HG03565 (cell line): ENCODE results near the gene ANK3.

Experiments used
- ATAC-seq: cut with Tn5 transposase; IDR thresholded peaks from one replicate; pipeline ENCODE4 v1.9.1; 2021; ENCODE audit warnings: mild to moderate bottlenecking, moderate library complexity; ENCODE audit not compliant: unreplicated experiment

Gene ANK3

DNA sequence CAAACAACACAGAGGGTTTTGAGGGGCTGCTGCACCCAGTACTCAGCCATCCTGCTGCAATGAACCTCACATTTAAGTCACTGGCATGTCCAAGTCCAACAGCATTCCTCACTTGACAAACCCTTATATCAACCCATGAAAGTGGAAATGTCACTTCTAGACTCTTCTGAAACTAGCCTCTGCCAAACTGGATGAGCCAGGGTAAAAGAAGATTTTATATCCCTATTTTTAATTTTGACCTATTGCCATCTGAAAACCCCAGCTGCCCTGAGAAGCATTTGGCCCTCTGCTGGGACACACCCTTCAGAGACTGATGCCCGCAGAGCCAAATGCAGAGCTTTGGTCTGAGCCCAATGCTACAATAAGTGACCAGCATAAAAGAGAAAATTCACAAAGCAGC lies 201.1 kb downstream of the ANK3 start:
- ATAC-seq: no peak

DNA sequence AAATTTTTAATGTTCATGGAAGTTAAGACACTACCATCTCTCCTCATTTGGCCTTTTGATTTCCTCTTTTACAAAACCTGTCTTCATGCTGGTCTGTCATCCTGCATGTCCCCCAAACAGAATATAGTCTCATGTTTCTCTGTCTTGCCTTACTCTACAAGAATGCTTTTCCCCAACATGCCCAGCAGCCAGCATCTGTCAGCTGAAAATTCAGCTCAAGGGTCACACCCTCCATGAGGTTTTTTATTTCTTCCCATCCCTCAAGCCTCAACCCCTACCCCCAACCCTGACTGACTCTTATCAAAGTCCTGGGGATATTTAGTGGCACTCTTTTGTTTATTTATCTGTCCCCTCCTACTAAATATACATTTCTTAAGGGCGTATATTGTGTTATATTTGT lies 202.0 kb downstream of the ANK3 start:
- no peak for ATAC-seq

DNA sequence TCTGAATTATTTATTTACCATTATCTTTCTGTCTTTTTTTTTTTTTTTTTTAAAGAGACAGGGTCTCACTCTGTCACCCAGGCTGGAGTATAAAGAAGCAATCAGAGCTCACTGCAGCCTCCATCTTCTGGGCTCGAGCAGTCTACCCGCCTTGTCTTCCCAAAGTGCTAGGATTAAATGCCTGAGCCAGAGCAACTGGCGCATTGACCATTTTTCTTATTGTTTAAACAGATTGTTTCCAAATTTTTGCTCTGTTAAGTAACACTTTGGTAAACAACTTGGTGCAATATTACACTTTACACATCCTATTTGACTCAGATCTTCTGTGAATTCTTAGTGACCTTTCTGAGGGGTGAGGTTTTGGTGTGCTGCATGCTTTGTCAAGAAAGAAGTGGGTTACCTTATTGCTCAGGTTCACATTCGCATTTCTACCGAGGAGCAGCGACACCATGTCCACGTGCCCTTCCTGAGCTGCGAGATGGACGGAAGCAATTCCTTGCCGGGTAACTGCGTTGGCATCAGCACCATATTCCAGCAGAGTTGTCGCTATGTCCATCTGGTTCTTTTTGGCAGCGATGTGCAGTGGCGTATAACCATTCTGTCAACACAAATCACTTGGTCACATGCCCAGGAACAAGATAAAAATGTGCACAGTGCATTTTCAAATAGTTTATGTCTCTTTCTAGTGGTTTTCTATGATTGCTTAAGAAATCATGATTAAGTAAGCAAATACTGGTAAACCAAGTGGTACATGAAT lies 203.2 kb downstream of the ANK3 start:
- no peak for ATAC-seq

DNA sequence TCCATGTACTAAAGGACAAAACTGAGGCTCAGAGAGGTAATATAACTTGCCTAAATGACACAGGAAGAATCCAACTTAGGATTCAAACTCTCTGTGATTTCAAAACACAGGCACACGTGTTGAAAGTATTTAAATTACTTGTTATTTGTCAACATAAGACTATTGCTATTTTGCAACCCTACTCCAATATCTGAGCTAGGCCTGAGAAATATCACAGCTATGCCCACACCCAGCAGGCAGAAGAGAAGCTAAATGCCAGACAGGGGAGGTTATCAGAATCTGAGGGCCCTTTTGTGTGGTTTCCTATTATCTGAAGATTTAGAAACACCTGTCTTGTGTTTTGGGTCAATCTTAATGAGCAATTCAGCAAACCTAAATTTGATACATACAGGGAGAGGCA lies 204.3 kb downstream of the ANK3 start:
- no peak for ATAC-seq

DNA sequence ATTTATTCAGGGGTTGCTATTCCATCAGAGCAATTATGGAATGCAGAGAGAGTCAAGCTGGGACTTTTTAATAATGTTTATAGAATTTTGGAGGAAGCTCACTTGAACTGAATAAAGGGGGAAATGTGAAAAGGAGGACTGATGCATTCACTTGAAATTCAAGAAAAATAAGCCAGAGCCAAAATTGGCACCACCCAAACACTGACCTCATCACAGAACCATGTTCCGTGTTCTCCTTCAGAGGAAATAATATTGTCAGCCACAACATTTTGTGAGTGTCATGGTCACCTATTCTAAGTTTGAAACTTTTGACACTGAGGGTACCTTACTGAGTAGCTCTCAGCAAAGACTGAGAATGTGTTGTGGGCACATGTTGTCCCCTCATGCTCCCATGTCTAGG lies 207.0 kb downstream of the ANK3 start:
- ATAC-seq: no peak

DNA sequence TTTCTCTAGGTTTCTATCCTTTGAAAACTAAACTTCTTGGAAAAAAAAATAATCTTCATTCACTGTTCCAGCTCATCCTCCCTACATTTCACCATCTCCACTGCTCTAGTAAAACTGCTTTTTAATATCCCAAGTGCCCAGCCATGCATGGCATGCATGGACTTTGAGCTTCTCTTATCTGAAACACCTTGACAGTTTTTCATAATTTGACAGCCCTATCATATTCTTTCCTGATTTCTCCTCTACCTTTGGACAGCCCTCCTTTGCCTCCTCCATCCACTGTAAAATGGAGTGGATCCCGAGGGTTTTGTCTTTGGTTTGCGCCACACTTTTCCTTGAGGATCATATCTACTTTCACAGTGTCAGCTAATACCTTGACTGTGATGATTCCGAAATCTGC lies 212.8 kb downstream of the ANK3 start:
- ATAC-seq: no peak

DNA sequence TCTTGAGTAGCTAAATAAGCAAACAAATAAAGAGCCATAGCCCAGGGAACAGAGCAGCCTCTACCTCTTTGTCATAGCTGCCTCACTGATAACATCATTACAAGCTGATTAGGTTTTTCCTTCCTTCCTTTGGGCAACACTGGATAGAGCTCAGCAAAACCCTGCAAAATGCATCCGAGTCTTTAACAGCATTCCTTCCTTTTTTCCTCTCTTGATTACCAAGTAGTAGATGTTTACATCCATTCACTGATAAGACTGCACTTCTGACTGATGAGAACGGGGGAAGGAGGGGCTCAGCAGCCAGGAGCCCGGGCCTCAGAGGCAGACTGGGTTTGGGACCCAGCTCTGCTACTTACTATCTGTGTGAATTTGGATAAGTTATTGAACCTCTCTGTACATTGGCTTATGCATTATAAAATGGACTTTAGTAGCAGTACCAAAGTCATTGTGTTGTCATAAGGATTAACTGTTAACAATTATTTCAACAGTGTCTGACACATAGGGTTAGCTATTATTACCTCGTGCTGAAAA lies 214.2 kb downstream of the ANK3 start:
- no peak for ATAC-seq

DNA sequence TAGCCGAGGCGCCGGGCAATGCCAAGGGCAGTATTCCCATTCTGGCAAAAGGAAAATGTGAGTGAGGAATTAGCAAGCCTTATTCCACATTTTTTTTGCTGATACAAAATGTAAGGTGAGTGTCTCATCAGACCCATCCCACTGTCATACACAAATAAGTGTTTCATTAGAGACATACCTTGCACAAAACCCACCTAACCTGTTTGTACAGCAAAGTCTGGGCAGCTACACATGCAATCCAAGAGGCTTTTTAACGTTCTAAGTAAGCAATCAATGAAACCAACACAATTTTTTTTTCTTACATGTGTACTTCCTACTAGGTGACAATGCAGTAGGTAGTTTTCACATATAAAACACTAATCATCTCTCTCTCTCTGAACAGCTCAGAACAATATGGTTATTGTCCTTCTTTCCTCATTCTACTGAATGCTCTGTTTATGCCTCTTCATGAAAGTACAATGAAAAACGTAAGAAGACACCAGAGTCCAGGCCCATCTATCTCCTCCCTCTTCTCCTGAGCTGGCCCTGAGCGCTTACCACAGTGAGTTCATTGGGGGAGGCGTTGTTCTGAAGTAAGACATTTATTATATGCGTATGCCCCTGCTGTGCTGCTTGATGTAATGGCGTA lies 217.2 kb downstream of the ANK3 start:
- no peak for ATAC-seq

DNA sequence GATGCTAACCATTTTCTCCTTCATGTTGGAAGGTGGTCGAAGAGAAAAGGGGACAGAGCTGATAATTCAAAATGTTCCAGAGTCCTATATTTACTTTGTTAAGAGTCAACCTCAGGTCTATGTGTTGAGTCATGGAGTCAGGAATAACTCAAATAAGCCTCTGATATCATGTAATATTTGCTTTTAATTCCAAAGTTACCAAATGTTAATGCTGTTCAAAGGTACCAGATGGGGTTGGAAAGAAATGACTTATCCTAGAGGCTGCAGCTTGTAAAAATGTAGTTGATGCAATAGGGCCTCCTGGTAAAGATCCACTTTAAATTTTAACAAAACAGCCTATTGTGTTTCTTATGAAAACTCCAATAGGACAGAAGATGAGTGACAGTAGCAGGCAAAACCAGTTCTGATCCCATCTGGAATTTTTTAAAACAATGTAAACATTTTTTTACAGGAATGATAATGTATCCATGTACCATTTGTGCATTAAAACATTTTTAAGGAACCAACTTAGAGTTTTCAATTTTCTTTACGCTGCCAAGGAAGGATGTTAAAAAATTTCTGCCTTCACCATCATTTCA lies 218.2 kb downstream of the ANK3 start:
- ATAC-seq: no peak

DNA sequence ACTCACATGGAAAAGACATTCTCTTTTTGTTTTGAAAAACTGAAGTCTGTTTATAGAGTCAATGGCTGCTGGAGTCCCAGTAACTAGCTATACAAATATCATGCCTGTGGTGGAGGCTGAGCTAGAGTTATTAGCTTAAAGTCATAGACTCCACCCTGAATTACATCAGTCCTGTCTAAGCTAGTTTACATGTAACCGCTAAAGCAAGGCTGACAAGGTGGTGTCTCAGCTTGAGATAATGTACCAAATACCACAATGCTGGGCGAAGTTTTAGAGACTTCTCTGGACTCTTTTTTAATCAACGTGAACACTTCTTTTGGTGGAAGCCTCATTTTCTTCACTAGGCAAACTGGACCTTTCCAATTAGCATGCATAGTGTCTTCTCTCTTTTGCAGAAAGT lies 219.4 kb downstream of the ANK3 start:
- no peak for ATAC-seq

DNA sequence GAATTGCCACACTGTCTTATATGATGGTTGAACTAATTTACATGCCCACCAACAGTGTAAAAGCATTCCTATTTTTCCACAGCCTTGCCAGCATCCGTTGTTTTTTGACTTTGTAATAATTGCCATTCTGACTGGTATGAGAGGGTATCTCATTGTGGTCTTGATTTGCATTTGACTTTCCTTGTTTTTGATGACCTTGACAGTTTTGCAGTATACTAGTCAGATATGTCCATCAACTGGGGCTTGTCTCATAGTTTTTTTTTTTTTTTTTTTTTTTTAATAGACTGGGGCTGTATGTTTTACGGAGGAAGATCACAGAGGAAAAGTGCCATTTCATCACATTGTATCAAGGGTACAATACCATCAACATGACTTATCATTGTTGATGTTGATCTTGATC lies 220.6 kb downstream of the ANK3 start:
- ATAC-seq: no peak

DNA sequence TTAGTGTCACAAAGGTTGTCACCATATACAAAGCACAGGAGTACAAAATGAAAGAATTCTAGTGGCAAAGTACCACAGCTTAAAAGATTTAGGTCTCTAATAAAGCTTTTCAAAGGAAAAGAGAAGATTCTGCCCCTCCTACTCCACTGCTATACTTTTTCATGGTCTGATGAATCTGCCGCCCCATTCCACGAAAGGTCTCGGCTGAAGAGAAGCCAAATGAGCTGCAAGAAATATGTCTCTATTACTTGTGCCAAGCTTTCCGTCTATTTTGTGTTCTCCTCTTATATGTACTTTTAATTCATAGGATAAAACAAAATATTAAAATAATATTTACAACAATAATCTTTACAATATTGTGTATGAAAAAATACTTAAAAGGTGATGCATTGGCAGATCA lies 222.6 kb downstream of the ANK3 start:
- no peak for ATAC-seq

DNA sequence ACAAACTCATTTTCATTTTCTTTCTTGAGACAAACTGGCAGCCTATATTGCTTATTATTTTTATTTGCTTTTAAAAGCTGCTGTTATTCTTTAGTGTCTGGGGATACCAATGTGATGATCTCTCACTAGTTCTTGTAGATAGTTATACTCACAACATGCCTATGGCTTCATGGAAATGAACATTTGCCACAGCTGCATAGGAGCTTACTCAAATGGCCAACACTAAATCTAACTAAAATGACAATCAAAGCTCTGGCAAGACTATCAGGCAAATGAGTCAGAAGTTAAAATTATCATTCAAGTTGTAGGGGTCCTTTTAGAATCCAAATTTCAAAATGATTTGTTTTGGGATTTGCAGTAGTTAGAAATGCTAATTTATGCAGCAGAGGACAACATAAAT lies 225.9 kb downstream of the ANK3 start:
- ATAC-seq: no peak

DNA sequence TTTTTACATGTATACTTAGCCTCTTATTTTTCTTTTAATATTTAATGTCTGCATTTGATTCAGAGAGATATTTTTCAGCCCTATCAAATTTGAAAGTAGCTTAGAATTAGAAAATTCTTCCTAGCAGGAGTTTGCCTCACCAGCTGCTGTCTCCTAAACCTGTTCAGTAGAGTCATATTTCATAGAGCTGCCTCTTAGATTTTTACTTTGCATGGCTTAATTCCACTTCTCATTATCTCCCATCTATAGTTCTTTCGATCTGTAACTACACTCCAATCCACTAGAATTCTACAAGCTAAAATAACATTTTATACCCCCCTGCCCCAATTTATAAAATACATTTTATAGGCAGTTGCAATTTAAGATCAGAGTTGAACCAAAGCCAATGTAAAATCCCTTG lies 227.0 kb downstream of the ANK3 start:
- no peak for ATAC-seq

DNA sequence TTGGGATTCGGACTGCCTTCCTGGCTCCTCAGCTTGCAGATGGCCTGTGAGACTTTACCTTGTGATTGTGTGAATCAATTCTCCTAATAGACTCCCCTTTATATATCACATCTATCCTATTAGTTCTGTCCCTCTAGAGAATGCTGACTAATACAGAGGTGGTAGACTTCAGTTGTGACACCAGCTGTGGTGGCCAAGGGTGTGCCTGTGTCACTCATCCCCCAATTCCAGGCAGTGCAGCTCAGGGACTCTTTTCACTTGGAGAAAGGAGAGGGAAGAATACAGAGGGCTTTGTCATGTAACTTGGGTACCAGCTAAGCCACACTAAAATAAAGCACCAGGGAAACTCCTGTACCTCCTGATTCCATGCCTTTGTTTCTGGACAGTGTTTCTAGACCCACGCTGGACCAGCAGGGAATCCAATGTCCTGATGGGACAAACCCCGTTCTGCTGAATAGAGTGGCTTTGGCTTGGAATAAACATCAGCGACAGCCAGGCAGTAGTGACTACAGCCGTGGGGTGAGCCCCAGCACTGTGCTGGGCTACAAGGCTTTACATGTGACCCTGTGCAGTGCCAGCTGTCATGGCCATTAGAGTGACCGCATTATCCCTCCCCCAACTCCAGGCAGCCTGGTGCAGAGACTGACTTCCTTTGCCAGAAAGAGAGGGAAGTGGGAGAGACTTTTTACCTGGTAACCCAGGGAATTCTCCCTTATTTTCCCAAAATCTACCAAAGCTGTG lies 233.6 kb downstream of the ANK3 start:
- ATAC-seq: no peak

DNA sequence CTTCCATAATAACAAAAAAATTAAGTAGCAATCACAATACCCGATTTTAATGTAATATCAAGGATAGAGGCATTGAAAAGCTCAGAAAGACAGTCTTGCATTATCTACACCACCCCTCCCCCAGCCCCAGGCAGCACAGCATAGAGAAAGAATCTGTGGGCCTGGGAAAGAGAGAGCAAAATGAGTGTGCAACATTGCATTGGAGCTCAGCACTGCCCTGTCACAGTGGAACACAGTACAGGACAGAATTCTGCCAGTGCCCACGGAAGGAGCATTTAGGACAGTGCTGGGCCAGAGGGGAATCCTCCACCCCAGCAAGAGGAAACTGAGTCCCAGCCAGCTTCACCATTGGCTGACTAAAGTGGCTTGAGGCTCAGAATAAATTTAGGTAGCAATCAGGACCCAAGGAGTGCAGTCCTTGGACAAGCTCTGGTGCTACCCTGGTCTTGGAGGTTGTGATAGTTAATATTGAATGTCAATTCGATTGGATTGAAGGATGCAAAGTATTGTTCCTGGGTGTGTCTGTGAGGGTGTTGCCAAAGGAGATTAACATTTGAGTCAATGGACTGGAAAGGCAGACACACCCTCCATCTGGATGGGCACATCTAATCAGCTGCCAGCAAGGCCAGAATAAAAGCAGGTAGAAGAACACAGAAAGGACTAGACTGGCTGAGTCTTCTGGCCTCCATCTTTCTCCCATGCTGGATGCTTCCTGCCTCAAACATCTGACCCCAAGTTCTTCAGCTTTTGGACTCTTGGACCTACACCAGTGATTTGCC lies 234.4 kb downstream of the ANK3 start:
- ATAC-seq: no peak

DNA sequence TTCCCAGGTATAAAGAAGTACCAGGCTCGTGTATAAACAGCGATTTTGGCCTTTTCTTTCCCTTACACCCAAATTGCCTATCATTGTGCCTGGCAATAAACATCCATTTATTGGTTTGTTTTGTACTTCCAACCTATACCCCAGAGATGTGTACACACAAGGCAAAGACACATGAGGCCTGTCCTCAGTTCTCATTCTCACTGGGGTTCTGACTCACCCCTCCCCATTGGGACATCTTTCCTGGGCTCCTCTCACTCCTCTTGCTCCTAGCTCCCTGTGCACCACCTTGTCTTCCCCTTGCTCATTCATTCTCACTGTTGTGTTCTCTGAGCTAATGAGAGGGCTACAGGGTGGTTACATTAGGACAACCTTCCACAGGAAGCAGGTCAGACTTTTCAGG lies 240.7 kb downstream of the ANK3 start:
- ATAC-seq: no peak

DNA sequence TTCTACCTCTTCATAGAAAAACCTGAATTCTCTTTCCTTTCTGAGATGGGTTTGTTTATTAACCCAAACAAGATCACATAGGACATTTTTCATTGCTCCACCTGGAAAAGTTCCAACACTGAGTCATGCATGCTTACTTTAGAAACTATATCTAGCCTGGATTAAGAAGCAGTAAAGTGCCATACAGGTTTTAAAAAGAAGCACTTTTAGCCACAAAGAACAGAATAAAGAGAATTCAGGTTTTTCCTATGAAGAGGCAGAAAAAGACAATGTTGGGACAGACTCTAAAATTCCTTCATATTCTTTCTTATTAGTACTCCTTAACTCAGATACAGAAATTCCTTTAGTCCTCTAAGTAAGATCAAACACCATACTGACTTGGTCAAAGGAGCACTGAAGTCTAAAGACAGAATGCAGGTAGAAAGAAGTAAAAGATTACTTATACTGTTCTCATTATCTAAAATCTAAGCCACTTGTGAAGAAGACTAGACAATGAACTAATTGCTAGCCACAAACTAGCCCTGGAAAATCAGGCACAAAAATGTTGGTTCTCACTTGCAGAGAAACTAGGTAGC lies 241.3 kb downstream of the ANK3 start:
- no peak for ATAC-seq

DNA sequence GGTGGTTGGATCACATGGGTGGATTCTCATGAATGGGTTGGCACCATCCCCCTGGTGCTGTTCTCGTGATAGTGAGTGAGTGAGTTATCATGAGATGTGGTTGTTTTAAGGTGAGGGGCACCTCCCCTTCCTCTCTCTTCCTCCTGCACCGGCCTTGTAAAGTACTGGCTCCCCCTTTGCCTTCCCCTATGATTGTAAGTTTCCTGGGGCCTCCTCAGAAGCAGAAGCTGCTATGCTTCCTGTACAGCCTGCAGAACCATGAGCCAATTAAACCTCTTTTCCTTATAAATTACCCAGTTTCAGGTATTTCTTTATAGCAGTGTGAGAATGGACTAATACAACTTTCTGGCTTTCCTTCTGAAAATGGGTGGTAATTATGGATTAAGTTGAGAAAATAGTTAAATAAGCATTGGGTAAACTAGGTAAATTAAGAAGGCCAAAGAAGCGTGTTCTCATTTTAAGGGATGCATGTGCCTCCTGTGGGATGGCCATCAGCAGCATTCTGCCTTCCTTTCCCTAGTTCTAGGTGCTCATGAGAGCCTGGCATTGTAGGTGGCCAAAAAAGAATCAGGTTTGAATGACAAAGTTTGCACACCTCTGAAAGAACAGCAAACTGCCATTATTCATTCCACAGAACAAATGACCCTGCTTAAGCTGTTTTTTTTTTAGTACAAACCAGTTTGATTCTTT lies 242.0 kb downstream of the ANK3 start:
- no peak for ATAC-seq

DNA sequence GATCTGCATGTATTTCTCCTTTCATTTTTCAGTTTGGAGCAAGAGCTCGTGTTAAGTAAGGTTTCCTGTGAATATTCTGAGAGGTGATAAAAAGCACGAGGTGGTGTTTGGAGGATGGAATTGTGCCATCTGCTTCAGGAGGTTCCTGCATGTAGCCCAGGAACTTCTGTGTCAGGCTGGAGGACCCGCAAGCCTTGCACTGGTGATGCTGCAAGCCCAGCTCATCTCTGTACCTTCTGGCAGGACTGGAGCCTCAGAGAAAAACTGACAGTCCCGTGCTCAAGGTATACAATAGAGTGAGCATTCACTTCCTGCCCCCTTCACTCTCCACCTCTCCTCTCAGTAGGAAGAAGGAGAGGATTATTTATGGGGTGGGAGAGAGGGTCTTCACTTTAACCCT lies 242.7 kb downstream of the ANK3 start:
- no peak for ATAC-seq
